ENCODE results near the gene ZNF519.

DNA sequence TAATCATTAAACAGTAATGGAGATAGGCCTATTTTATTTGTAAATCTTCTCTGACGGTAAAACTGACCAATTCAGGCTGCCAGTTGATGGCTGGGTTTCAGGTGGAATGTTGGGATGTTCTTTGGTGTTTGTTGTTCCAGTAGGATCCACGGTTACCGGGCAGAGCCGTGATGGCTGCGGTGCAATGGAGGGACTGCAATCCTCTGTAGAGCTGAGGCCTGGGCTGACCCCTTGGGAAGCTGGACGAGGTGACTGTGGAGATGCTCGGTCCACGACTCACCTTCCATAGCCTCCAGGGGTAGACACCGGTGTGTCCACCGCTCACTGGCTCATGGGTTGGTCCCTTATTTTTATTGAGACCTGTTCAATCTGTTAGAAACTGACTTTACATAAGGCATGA, 42.5 kb downstream of the ZNF519 start:
- TF ChIP-seq, protein P1, sequence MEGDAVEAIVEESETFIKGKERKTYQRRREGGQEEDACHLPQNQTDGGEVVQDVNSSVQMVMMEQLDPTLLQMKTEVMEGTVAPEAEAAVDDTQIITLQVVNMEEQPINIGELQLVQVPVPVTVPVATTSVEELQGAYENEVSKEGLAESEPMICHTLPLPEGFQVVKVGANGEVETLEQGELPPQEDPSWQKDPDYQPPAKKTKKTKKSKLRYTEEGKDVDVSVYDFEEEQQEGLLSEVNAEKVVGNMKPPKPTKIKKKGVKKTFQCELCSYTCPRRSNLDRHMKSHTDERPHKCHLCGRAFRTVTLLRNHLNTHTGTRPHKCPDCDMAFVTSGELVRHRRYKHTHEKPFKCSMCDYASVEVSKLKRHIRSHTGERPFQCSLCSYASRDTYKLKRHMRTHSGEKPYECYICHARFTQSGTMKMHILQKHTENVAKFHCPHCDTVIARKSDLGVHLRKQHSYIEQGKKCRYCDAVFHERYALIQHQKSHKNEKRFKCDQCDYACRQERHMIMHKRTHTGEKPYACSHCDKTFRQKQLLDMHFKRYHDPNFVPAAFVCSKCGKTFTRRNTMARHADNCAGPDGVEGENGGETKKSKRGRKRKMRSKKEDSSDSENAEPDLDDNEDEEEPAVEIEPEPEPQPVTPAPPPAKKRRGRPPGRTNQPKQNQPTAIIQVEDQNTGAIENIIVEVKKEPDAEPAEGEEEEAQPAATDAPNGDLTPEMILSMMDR (IDR thresholded peaks at IDR 0.05) = no peak
- no peak for TF ChIP-seq POLR2A (IDR thresholded peaks at IDR 0.05)
